Right cardiac atrium (tissue), 5 donors: ENCODE data around the gene AK5. TPM values are rescaled to one million over a fixed set of nuclear protein-coding genes. Genes with fewer than 3 reads are reported as not detected.
"Not testable (repeated sequence)": the region's sequence is repeated elsewhere in the genome, so short reads cannot be mapped to it uniquely, and the experiment has no call there.

Source experiments
- ATAC-seq, 2 donors: fragments of 200-7000 bp; cut with Tn5 transposase; one replicate each; pipeline versions ENCODE4 v1.8.0 to v1.9.1; 2020; ENCODE audit warnings: moderate library complexity in 2 of 2, mild to moderate bottlenecking in 1 of 2
- DNase-seq, 3 donors: peaks; one replicate each; pipeline ENCODE4 v3.0.0-alpha.2; 2020
- H3K27ac ChIP-seq: one replicate; pipeline ENCODE4 v1.5.1; 2013; ENCODE audit warnings: mild to moderate bottlenecking, low read length, control low read depth, moderate library complexity
- H3K27me3 ChIP-seq: one replicate; pipeline ENCODE4 v1.6.1; 2013; ENCODE audit not compliant: control insufficient read depth, insufficient read depth
- H3K4me1 ChIP-seq: one replicate; pipeline ENCODE4 v1.6.1; 2013; ENCODE audit warnings: low read length; ENCODE audit not compliant: control insufficient read depth, insufficient read depth
- H3K4me3 ChIP-seq: one replicate; pipeline ENCODE4 v1.5.1; 2013; ENCODE audit warnings: low read length, control low read depth
- H3K9me3 ChIP-seq: one replicate; pipeline ENCODE4 v1.6.1; 2013; ENCODE audit warnings: low read length; ENCODE audit not compliant: control insufficient read depth
- WGBS: extraction: QIAGEN DNeasy Blood & Tissue Kit; methylation state at CpG from one replicate; pipeline ENCODE4 v1.1.7; 2013; 5-methylcytosine and 5-hydroxymethylcytosine counted together
- intact Hi-C, 4 donors: fragments of 100-400 bp; cut with DNase I; formaldehyde crosslinking; loops; one replicate each; pipeline versions ENCODE4 v1.11.0 to v1.14.0; 2022 to 2023
- polyA plus RNA-seq: library from polyadenylated mRNA; stranded (reverse); fragments of 200-250 nt; gene quantifications from one replicate; pipeline ENCODE4 v1.2.3, GENCODE V29; 2013
- total RNA-seq, 4 donors: library from RNA; stranded (reverse); fragmentation: NEBNext Ultra II Directional; extraction: Animal tissue kit (Norgen Biotek cat#: 25700); gene quantifications; one replicate each; pipeline ENCODE4 v1.2.1, GENCODE V29; 2021
- donor health status: healthy with polysubstance abuse.
- donor health status: DM: no; HTN: yes; CAD: no.
- donor health status: DM: no; HTN: no; CAD: no.
- donor health status: DM: no; HTN: yes; CAD: no; lungs with severe emphysema.
- donor health status: DM: yes; HTN: yes; CAD: no.

Gene AK5
- total and polyA plus RNA-seq, 5 donors: 0.79 to 2.8 (median 1.4) TPM

GRCh38 chr1:77288275-77288674 is 6.5 kb downstream of the AK5 start:
- Histone ChIP-seq H3K4me1 (no peaks in the 10 kb centered on the region), H3K27ac (no peak overlapping the region), H3K4me3 (no peak overlapping the region), H3K9me3 (no peaks in the 10 kb centered on the region), H3K27me3 (peaks cover 3% of the 10 kb centered on the region)
- intact Hi-C loops: no loop called here
- DNase-seq (no peak), ATAC-seq (no peak)
- WGBS: 82% methylated on average over 1 of the region's 1 CpG

GRCh38 chr1:77290576-77290975 is 8.8 kb downstream of the AK5 start:
- ATAC-seq (no peak), DNase-seq (no peak)
- Histone ChIP-seq H3K4me1 (no peaks in the 10 kb centered on the region), H3K27me3 (peaks cover 4% of the 10 kb centered on the region), H3K4me3 (no peak overlapping the region), H3K27ac (no peak overlapping the region), H3K9me3 (no peaks in the 10 kb centered on the region)
- intact Hi-C loops: no loop called here

- peaks cover 4% of the 10 kb centered on the region for H3K27me3 ChIP-seq
- no peak overlapping the region for H3K4me3 ChIP-seq
- H3K9me3 ChIP-seq: no peaks in the 10 kb centered on the region
- no peak overlapping the region for H3K27ac ChIP-seq
- 64% methylated on average over 4 of the region's 4 CpGs for WGBS
- DNase-seq (no peak), ATAC-seq (no peak)
- intact Hi-C loops: no loop called here
- no peaks in the 10 kb centered on the region for H3K4me1 ChIP-seq
These were observed 10.7 kb downstream of the AK5 start for GRCh38 chr1:77292551-77292950.

GRCh38 chr1:77300566-77300965 is 18.7 kb downstream of the AK5 start:
- Histone ChIP-seq H3K4me1 (no peaks in the 10 kb centered on the region), H3K27ac (no peak overlapping the region), H3K4me3 (no peak overlapping the region), H3K9me3 (no peaks in the 10 kb centered on the region), H3K27me3 (no peaks in the 10 kb centered on the region)
- no peak for DNase-seq
- WGBS: 93% methylated on average over 1 of the region's 1 CpG
- intact Hi-C loops: no loop called here
- ATAC-seq: no peak

- no peaks in the 10 kb centered on the region for H3K4me1 ChIP-seq
- H3K27ac ChIP-seq: no peak overlapping the region
- no peak overlapping the region for H3K4me3 ChIP-seq
- ATAC-seq (no peak), DNase-seq (no peak)
- intact Hi-C loops: no loop called here
- H3K9me3 ChIP-seq: no peaks in the 10 kb centered on the region
- 51% methylated on average over 3 of the region's 3 CpGs for WGBS
- no peaks in the 10 kb centered on the region for H3K27me3 ChIP-seq
These were observed 21.6 kb downstream of the AK5 start for GRCh38 chr1:77303387-77303786.

- ATAC-seq: no peak
- Histone ChIP-seq H3K9me3 (no peaks in the 10 kb centered on the region), H3K4me3 (no peak overlapping the region), H3K27me3 (no peaks in the 10 kb centered on the region), H3K4me1 (no peaks in the 10 kb centered on the region), H3K27ac (no peak overlapping the region)
- intact Hi-C loops: no loop called here
- no peak for DNase-seq
- WGBS: 47% methylated on average over 8 of the region's 8 CpGs
These were observed 27.2 kb downstream of the AK5 start for GRCh38 chr1:77308889-77309621.

GRCh38 chr1:77310924-77311323 is 29.1 kb downstream of the AK5 start:
- no peak for DNase-seq
- Histone ChIP-seq H3K27me3 (no peaks in the 10 kb centered on the region), H3K9me3 (no peaks in the 10 kb centered on the region), H3K4me3 (no peak overlapping the region), H3K4me1 (no peaks in the 10 kb centered on the region), H3K27ac (no peak overlapping the region)
- no peak for ATAC-seq
- intact Hi-C loops: no loop called here
- WGBS: 80% methylated on average over 3 of the region's 3 CpGs

- DNase-seq, H3K4me1 ChIP-seq, intact Hi-C loops, H3K27me3 ChIP-seq, H3K4me3 ChIP-seq, H3K27ac ChIP-seq, ATAC-seq, H3K9me3 ChIP-seq: not testable (repeated sequence)
- WGBS: 82% methylated on average over 5 of the region's 5 CpGs
These were observed 30.5 kb downstream of the AK5 start for GRCh38 chr1:77312364-77312763.

- intact Hi-C loops: no loop called here
- H3K4me3 ChIP-seq: no peak overlapping the region
- H3K27me3 ChIP-seq: no peaks in the 10 kb centered on the region
- WGBS: 62% methylated on average over 8 of the region's 8 CpGs
- DNase-seq (peak in 1 of 3 donors; percentile 38), ATAC-seq (peak in 1 of 2 donors; percentile 55)
- no peaks in the 10 kb centered on the region for H3K4me1 ChIP-seq
- H3K9me3 ChIP-seq: no peaks in the 10 kb centered on the region
- H3K27ac ChIP-seq: no peak overlapping the region
These were observed 31.7 kb downstream of the AK5 start for GRCh38 chr1:77313491-77313890.

GRCh38 chr1:77316006-77316405 is 34.2 kb downstream of the AK5 start:
- ATAC-seq (no peak), DNase-seq (no peak)
- no peaks in the 10 kb centered on the region for H3K9me3 ChIP-seq
- no peaks in the 10 kb centered on the region for H3K4me1 ChIP-seq
- intact Hi-C loops: no loop called here
- H3K27ac ChIP-seq: no peak overlapping the region
- WGBS: 67% methylated on average over 1 of the region's 1 CpG
- H3K4me3 ChIP-seq: no peak overlapping the region
- H3K27me3 ChIP-seq: no peaks in the 10 kb centered on the region

- H3K27me3 ChIP-seq: no peaks in the 10 kb centered on the region
- ATAC-seq: no peak
- no peak overlapping the region for H3K27ac ChIP-seq
- intact Hi-C loops: no loop called here
- no peak for DNase-seq
- no peaks in the 10 kb centered on the region for H3K4me1 ChIP-seq
- H3K4me3 ChIP-seq: no peak overlapping the region
- no peaks in the 10 kb centered on the region for H3K9me3 ChIP-seq
- WGBS: 58% methylated on average over 3 of the region's 3 CpGs
These were observed 35.1 kb downstream of the AK5 start for GRCh38 chr1:77316966-77317365.
